HG03135 (cell line): ENCODE results near the gene KIAA1549.

Experiments used
- ATAC-seq: cut with Tn5 transposase; IDR thresholded peaks from one replicate; pipeline ENCODE4 v1.9.1; 2021; ENCODE audit warnings: mild to moderate bottlenecking, moderate library complexity; ENCODE audit not compliant: unreplicated experiment

KIAA1549 gene

GRCh38 chr7:138911007-138911406, 70.2 kb downstream of the KIAA1549 start:
- no peak for ATAC-seq

GRCh38 chr7:138907850-138908249, 73.3 kb downstream of the KIAA1549 start:
- no peak for ATAC-seq

GRCh38 chr7:138907201-138907847, 73.9 kb downstream of the KIAA1549 start:
- ATAC-seq, result no peak

- ATAC-seq, result no peak
These were observed 77.2 kb downstream of the KIAA1549 start for GRCh38 chr7:138903859-138904435.

GRCh38 chr7:138903186-138903820, 77.9 kb downstream of the KIAA1549 start:
- no peak for ATAC-seq

GRCh38 chr7:138902161-138902560, 79.0 kb downstream of the KIAA1549 start:
- no peak for ATAC-seq

GRCh38 chr7:138900035-138900828, 81.0 kb downstream of the KIAA1549 start:
- ATAC-seq, result no peak

GRCh38 chr7:138898802-138899201, 82.4 kb downstream of the KIAA1549 start:
- ATAC-seq, result no peak

- no peak for ATAC-seq
These were observed 82.9 kb downstream of the KIAA1549 start for GRCh38 chr7:138898255-138898654.

GRCh38 chr7:138895679-138896078, 85.5 kb downstream of the KIAA1549 start:
- no peak for ATAC-seq

GRCh38 chr7:138893258-138893657, 87.9 kb downstream of the KIAA1549 start:
- no peak for ATAC-seq

GRCh38 chr7:138892812-138893211, 88.4 kb downstream of the KIAA1549 start:
- no peak for ATAC-seq

- ATAC-seq, result no peak
These were observed 89.1 kb downstream of the KIAA1549 start for GRCh38 chr7:138892006-138892630.

GRCh38 chr7:138891446-138891810, 89.8 kb downstream of the KIAA1549 start:
- ATAC-seq, result no peak

GRCh38 chr7:138890499-138891445, 90.4 kb downstream of the KIAA1549 start:
- ATAC-seq, result no peak

GRCh38 chr7:138889582-138890498, 91.3 kb downstream of the KIAA1549 start:
- no peak for ATAC-seq

GRCh38 chr7:138887872-138888656, 93.1 kb downstream of the KIAA1549 start:
- no peak for ATAC-seq

- no peak for ATAC-seq
These were observed 94.0 kb downstream of the KIAA1549 start for GRCh38 chr7:138887085-138887710.
